Measurements from ENCODE around the gene RUNDC3A.
A peak's percentile ranks its signal among the peaks of the same experiment; 100 is the strongest.

The RUNDC3A gene

DNA sequence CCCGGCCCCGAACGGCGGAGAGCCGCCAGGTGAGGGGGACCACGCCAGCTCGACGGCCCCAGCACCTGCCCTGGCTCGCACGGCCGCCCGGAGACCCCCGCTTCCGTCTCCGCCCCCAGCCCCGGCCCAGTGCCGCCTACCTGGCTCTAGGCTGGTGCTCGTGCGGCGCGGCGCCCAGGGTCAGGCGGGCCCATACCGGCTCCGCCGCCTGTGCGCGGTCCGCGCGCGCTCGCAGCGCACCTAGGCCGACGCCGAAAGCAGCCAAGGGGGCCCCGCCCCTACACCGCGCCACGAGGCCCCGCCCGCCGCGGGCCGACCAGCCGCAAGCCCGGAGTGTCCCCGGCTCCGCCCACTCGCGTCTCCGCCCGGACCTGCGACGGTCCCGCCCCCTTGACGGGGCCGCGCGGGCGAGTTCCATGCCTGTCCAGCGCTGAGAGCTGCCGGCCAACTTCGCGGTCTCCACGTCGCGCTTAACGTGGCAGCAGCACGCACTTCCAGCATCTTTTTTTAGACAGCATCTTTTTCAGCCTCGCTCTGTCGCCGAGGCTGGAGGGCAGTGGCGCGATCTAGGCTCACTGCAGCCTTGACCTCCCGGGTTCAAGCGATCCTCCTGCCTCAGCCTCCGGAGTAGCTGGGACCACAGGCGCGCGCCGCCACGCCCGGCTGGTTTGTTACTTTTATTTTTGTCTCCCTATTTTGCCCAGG is 16.3 kb downstream of the RUNDC3A start, which contains the start of gene SLC25A39 (continued):
- TF ChIP-seq, protein P1, sequence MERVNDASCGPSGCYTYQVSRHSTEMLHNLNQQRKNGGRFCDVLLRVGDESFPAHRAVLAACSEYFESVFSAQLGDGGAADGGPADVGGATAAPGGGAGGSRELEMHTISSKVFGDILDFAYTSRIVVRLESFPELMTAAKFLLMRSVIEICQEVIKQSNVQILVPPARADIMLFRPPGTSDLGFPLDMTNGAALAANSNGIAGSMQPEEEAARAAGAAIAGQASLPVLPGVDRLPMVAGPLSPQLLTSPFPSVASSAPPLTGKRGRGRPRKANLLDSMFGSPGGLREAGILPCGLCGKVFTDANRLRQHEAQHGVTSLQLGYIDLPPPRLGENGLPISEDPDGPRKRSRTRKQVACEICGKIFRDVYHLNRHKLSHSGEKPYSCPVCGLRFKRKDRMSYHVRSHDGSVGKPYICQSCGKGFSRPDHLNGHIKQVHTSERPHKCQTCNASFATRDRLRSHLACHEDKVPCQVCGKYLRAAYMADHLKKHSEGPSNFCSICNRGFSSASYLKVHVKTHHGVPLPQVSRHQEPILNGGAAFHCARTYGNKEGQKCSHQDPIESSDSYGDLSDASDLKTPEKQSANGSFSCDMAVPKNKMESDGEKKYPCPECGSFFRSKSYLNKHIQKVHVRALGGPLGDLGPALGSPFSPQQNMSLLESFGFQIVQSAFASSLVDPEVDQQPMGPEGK (tag by site-specific recombination; IDR thresholded peaks at IDR 0.05) = no peak
- TF ChIP-seq SCRT1 (tag by site-specific recombination; IDR thresholded peaks at IDR 0.05; ENCODE audit: borderline replicate concordance) (no peak), KLF8 (tag by site-specific recombination; IDR thresholded peaks at IDR 0.05) (peak; percentile 57), ZNF548 (tag by site-specific recombination; IDR thresholded peaks at IDR 0.05) (no peak), HOXD13 (CRISPR knock-in tag; IDR thresholded peaks at IDR 0.05; ENCODE audit: borderline replicate concordance) (no peak), SP2 (tag by site-specific recombination; IDR thresholded peaks at IDR 0.05) (peak; percentile 51), ZNF335 (tag by site-specific recombination; conservative IDR thresholded peaks at IDR 0.05) (peak; percentile 81), ZNF133 (tag by site-specific recombination; IDR thresholded peaks at IDR 0.05) (no peak), HOXC10 (CRISPR knock-in tag; IDR thresholded peaks at IDR 0.05) (peak; percentile 57; the same call in 1 of the 2 replicates), ZNF596 (tag by site-specific recombination; IDR thresholded peaks at IDR 0.05) (0 out of 2 replicates have a peak, but pooled peaks have one; percentile 39), KLF16 (tag by site-specific recombination; IDR thresholded peaks at IDR 0.05) (0 out of 2 replicates have a peak, but pooled peaks have one; percentile 14), ZNF433 (tag by site-specific recombination; IDR thresholded peaks at IDR 0.05; ENCODE audit: low read depth) (no peak), ZNF561 (tag by site-specific recombination; IDR thresholded peaks at IDR 0.05; ENCODE audit: borderline replicate concordance) (peak; percentile 84; the same call in 1 of the 2 replicates), ZNF23 (tag by site-specific recombination; IDR thresholded peaks at IDR 0.05; ENCODE audit: borderline replicate concordance) (no peak), KLF7 (tag by site-specific recombination; IDR thresholded peaks at IDR 0.05; ENCODE audit: borderline replicate concordance) (no peak; the same call in 1 of the 2 replicates), ZNF350 (tag by site-specific recombination; IDR thresholded peaks at IDR 0.05) (no peak), ZBTB17 (tag by site-specific recombination; IDR thresholded peaks at IDR 0.05) (peak; percentile 57), ZSCAN16 (tag by site-specific recombination; IDR thresholded peaks at IDR 0.05) (no peak), SALL2 (tag by site-specific recombination; IDR thresholded peaks at IDR 0.05; ENCODE audit: borderline replicate concordance) (no peak), SP3 (tag by site-specific recombination; IDR thresholded peaks at IDR 0.05) (peak; percentile 60), EGR2 (tag by site-specific recombination; IDR thresholded peaks at IDR 0.05; ENCODE audit: low read depth) (no peak), ZBTB7A (tag by site-specific recombination; IDR thresholded peaks at IDR 0.05; ENCODE audit: low read depth) (no peak), ZNF394 (tag by site-specific recombination; IDR thresholded peaks at IDR 0.05; ENCODE audit: borderline replicate concordance) (peak; percentile 87), RBAK (tag by site-specific recombination; IDR thresholded peaks at IDR 0.05) (no peak), WT1 (tag by site-specific recombination; IDR thresholded peaks at IDR 0.05) (no peak), ZBTB48 (tag by site-specific recombination; IDR thresholded peaks at IDR 0.05) (no peak)
- TF ChIP-seq, protein P2, sequence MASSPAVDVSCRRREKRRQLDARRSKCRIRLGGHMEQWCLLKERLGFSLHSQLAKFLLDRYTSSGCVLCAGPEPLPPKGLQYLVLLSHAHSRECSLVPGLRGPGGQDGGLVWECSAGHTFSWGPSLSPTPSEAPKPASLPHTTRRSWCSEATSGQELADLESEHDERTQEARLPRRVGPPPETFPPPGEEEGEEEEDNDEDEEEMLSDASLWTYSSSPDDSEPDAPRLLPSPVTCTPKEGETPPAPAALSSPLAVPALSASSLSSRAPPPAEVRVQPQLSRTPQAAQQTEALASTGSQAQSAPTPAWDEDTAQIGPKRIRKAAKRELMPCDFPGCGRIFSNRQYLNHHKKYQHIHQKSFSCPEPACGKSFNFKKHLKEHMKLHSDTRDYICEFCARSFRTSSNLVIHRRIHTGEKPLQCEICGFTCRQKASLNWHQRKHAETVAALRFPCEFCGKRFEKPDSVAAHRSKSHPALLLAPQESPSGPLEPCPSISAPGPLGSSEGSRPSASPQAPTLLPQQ (tag by site-specific recombination; IDR thresholded peaks at IDR 0.05) = peak; percentile 62; the same call in 1 of the 2 replicates
- TF ChIP-seq, protein P3, sequence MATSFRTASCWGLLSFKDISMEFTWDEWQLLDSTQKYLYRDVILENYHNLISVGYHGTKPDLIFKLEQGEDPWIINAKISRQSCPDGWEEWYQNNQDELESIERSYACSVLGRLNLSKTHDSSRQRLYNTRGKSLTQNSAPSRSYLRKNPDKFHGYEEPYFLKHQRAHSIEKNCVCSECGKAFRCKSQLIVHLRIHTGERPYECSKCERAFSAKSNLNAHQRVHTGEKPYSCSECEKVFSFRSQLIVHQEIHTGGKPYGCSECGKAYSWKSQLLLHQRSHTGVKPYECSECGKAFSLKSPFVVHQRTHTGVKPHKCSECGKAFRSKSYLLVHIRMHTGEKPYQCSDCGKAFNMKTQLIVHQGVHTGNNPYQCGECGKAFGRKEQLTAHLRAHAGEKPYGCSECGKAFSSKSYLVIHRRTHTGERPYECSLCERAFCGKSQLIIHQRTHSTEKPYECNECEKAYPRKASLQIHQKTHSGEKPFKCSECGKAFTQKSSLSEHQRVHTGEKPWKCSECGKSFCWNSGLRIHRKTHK (tag by site-specific recombination; IDR thresholded peaks at IDR 0.05) = no peak
- TF ChIP-seq, protein P4, sequence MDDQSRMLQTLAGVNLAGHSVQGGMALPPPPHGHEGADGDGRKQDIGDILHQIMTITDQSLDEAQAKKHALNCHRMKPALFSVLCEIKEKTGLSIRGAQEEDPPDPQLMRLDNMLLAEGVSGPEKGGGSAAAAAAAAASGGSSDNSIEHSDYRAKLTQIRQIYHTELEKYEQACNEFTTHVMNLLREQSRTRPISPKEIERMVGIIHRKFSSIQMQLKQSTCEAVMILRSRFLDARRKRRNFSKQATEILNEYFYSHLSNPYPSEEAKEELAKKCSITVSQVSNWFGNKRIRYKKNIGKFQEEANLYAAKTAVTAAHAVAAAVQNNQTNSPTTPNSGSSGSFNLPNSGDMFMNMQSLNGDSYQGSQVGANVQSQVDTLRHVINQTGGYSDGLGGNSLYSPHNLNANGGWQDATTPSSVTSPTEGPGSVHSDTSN (CRISPR knock-in tag; IDR thresholded peaks at IDR 0.05) = peak; percentile 78
- TF ChIP-seq, protein P5, sequence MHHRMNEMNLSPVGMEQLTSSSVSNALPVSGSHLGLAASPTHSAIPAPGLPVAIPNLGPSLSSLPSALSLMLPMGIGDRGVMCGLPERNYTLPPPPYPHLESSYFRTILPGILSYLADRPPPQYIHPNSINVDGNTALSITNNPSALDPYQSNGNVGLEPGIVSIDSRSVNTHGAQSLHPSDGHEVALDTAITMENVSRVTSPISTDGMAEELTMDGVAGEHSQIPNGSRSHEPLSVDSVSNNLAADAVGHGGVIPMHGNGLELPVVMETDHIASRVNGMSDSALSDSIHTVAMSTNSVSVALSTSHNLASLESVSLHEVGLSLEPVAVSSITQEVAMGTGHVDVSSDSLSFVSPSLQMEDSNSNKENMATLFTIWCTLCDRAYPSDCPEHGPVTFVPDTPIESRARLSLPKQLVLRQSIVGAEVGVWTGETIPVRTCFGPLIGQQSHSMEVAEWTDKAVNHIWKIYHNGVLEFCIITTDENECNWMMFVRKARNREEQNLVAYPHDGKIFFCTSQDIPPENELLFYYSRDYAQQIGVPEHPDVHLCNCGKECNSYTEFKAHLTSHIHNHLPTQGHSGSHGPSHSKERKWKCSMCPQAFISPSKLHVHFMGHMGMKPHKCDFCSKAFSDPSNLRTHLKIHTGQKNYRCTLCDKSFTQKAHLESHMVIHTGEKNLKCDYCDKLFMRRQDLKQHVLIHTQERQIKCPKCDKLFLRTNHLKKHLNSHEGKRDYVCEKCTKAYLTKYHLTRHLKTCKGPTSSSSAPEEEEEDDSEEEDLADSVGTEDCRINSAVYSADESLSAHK (tag by site-specific recombination; IDR thresholded peaks at IDR 0.05) = no peak
